H9 (cell line): ENCODE results near the gene SH3RF3. TPM values are rescaled to one million over a fixed set of nuclear protein-coding genes. Genes with fewer than 3 reads are reported as not detected.
A peak's percentile ranks its signal among the peaks of the same experiment; 100 is the strongest.

Experiments
- DNase-seq: peaks from one replicate; pipeline ENCODE4 v3.0.0-alpha.2; 2017
- H2AFZ ChIP-seq: one replicate; pipeline ENCODE4 v1.6.1; 2013; ENCODE audit warnings: mild to moderate bottlenecking, low read length, control low read depth, moderate library complexity
- H2AK5ac ChIP-seq: 2 replicates; pipeline ENCODE4 v1.6.1; 2013; ENCODE audit warnings: low read length, control low read depth, mixed read lengths; ENCODE audit not compliant: insufficient read length
- H2BK120ac ChIP-seq: one replicate; pipeline ENCODE4 v1.6.1; 2013; ENCODE audit warnings: low read depth, mild to moderate bottlenecking, low read length, control low read depth, inconsistent platforms; ENCODE audit not compliant: poor library complexity, severe bottlenecking
- H2BK12ac ChIP-seq: 2 replicates; pipeline ENCODE4 v1.6.1; 2013; ENCODE audit warnings: low read length, control low read depth, mixed read lengths, low read depth; ENCODE audit not compliant: insufficient read length
- H2BK15ac ChIP-seq: 2 replicates; pipeline ENCODE4 v1.6.1; 2013; ENCODE audit warnings: low read depth, low read length, control low read depth
- H2BK20ac ChIP-seq: one replicate; pipeline ENCODE4 v1.6.1; 2013; ENCODE audit warnings: low read depth, mild to moderate bottlenecking, low read length, control low read depth, inconsistent platforms; ENCODE audit not compliant: poor library complexity, severe bottlenecking
- H2BK5ac ChIP-seq: 2 replicates; pipeline ENCODE4 v1.6.1; 2013; ENCODE audit warnings: low read length, control low read depth, mixed read lengths; ENCODE audit not compliant: insufficient read length
- H3K14ac ChIP-seq: 2 replicates; pipeline ENCODE4 v1.6.1; 2013; ENCODE audit warnings: low read length, control low read depth; ENCODE audit not compliant: insufficient read depth
- H3K18ac ChIP-seq: 2 replicates; pipeline ENCODE4 v1.6.1; 2013; ENCODE audit warnings: low read depth, mild to moderate bottlenecking, mixed read lengths, low read length, control low read depth; ENCODE audit not compliant: insufficient read length
- H3K23ac ChIP-seq: 2 replicates; pipeline ENCODE4 v1.6.1; 2013; ENCODE audit warnings: low read length, control low read depth, mixed read lengths, low read depth; ENCODE audit not compliant: insufficient read length
- H3K23me2 ChIP-seq: 2 replicates; pipeline ENCODE4 v1.6.1; 2013; ENCODE audit warnings: low read depth, mild to moderate bottlenecking, mixed read lengths, low read length, control low read depth; ENCODE audit not compliant: insufficient read length, poor library complexity, severe bottlenecking
- H3K27ac ChIP-seq: 2 replicates; pipeline ENCODE4 v1.5.1; 2013; ENCODE audit warnings: low read length, control low read depth, mixed read lengths, low read depth; ENCODE audit not compliant: insufficient read length
- H3K27me3 ChIP-seq: 2 replicates; pipeline ENCODE4 v1.6.1; 2013; ENCODE audit warnings: low read length, control low read depth, inconsistent platforms; ENCODE audit not compliant: insufficient read depth
- H3K4ac ChIP-seq: 2 replicates; pipeline ENCODE4 v1.6.1; 2013; ENCODE audit warnings: low read depth, mild to moderate bottlenecking, control low read depth, inconsistent platforms, low read length, moderate library complexity
- H3K4me1 ChIP-seq: 2 replicates; pipeline ENCODE4 v1.6.1; 2013; ENCODE audit warnings: low read length, control low read depth, inconsistent platforms; ENCODE audit not compliant: insufficient read depth
- H3K4me2 ChIP-seq: 2 replicates; pipeline ENCODE4 v1.6.1; 2013; ENCODE audit warnings: low read length, control low read depth, mixed read lengths; ENCODE audit not compliant: insufficient read length, insufficient read depth
- H3K56ac ChIP-seq: 2 replicates; pipeline ENCODE4 v1.6.1; 2013; ENCODE audit warnings: low read depth, mild to moderate bottlenecking, mixed read lengths, low read length, control low read depth; ENCODE audit not compliant: insufficient read length
- H3K79me1 ChIP-seq: 2 replicates; pipeline ENCODE4 v1.6.1; 2013; ENCODE audit warnings: low read depth, mild to moderate bottlenecking, moderate library complexity, low read length, control low read depth, inconsistent platforms; ENCODE audit not compliant: insufficient read depth, poor library complexity, severe bottlenecking
- H3K79me2 ChIP-seq: 2 replicates; pipeline ENCODE4 v1.6.1; 2013; ENCODE audit warnings: low read length, control low read depth, inconsistent platforms; ENCODE audit not compliant: insufficient read depth
- H3K9ac ChIP-seq: 2 replicates; pipeline ENCODE4 v1.6.1; 2013; ENCODE audit warnings: low read length, control low read depth, mixed read lengths; ENCODE audit not compliant: insufficient read length; ENCODE audit errors: extremely low read depth
- H3K9me3 ChIP-seq: one replicate; pipeline ENCODE4 v1.6.1; 2013; ENCODE audit warnings: low read depth, low read length, inconsistent platforms; ENCODE audit not compliant: control insufficient read depth
- H3T11ph ChIP-seq: one replicate; pipeline ENCODE4 v1.6.1; 2013; ENCODE audit warnings: mild to moderate bottlenecking, low read length, control low read depth, inconsistent platforms
- H4K20me1 ChIP-seq: one replicate; pipeline ENCODE4 v1.6.1; 2013; ENCODE audit not compliant: control insufficient read depth, insufficient read length, insufficient read depth
- H4K5ac ChIP-seq: 2 replicates; pipeline ENCODE4 v1.6.1; 2013; ENCODE audit warnings: low read depth, mild to moderate bottlenecking, mixed read lengths, low read length, control low read depth; ENCODE audit not compliant: insufficient read length
- H4K8ac ChIP-seq: replicated peaks from 2 replicates; pipeline ENCODE4 v1.6.1; 2013; ENCODE audit warnings: low read length, control low read depth, mixed read lengths, low read depth; ENCODE audit not compliant: insufficient read length
- H4K91ac ChIP-seq: 2 replicates; pipeline ENCODE4 v1.6.1; 2013; ENCODE audit warnings: low read depth, mild to moderate bottlenecking, moderate library complexity, mixed read lengths, low read length, control low read depth; ENCODE audit not compliant: insufficient read length
- H3K27ac Mint-ChIP-seq, 3 experiments: 2 replicates in 2 of 3; 3 replicates in 1 of 3; pipeline ENCODE4 v1.8.0; 2020 to 2021; ENCODE audit warnings: mixed read lengths in 3 of 3, mild to moderate bottlenecking in 1 of 3, moderate library complexity in 1 of 3
- H3K27me3 Mint-ChIP-seq: 2 replicates; pipeline ENCODE4 v1.8.0; 2021; ENCODE audit warnings: low read depth, mild to moderate bottlenecking, moderate library complexity, mixed read lengths
- H3K36me3 Mint-ChIP-seq, 3 experiments: 2 replicates in 2 of 3; 3 replicates in 1 of 3; pipeline ENCODE4 v1.8.0; 2020 to 2021; ENCODE audit warnings: low read depth in 3 of 3, mixed read lengths in 3 of 3; ENCODE audit not compliant: insufficient read depth in 1 of 3
- H3K4me1 Mint-ChIP-seq, 2 experiments: 2 replicates each; pipeline ENCODE4 v1.8.0; 2020; ENCODE audit warnings: mixed read lengths in 2 of 2
- H3K4me3 Mint-ChIP-seq, 2 experiments: 2 replicates in 1 of 2; 3 replicates in 1 of 2; pipeline ENCODE4 v1.8.0; 2020 to 2021; ENCODE audit warnings: mild to moderate bottlenecking in 2 of 2, mixed read lengths in 2 of 2, moderate library complexity in 1 of 2
- H3K9me3 Mint-ChIP-seq, 2 experiments: 2 replicates in 1 of 2; 3 replicates in 1 of 2; pipeline ENCODE4 v1.8.0; 2020; ENCODE audit warnings: mild to moderate bottlenecking in 2 of 2, mixed read lengths in 2 of 2, moderate library complexity in 1 of 2
- CTCF ChIP-seq: fragments of 200-600 bp; sonication (generic); conservative IDR thresholded peaks from 3 replicates; pipeline ENCODE4 v1.8.0; 2021; ENCODE audit warnings: antibody characterized with exemption, mild to moderate bottlenecking
- WGBS: extraction: QIAGEN DNeasy Blood & Tissue Kit; methylation state at CpG from one replicate; pipeline ENCODE4 v1.1.7; 2013; ENCODE audit warnings: missing lambda C conversion rate, low lambda C conversion rate, mixed read lengths; ENCODE audit not compliant: insufficient read length; ENCODE audit errors: extremely low coverage; 5-methylcytosine and 5-hydroxymethylcytosine counted together
- total RNA-seq: library from RNA; stranded (reverse); gene quantifications from 2 replicates; pipeline ENCODE4 v1.2.1, GENCODE V29; 2021

The SH3RF3 gene
- total RNA-seq, 1 experiment from 2014 or later: 0.46 TPM

- no peaks in the 10 kb centered on the region for H3K9me3 ChIP-seq
- no peak overlapping the region for H3K14ac ChIP-seq
- no peak overlapping the region for H3K18ac ChIP-seq
- H4K5ac ChIP-seq: no peak overlapping the region
- H4K20me1 ChIP-seq: no peaks in the 10 kb centered on the region
- no peaks in the 10 kb centered on the region for H3K79me2 ChIP-seq
- no peak overlapping the region for H2BK15ac ChIP-seq
- H2AK5ac ChIP-seq: no peak overlapping the region
- no peak overlapping the region for H4K91ac ChIP-seq
- H3K4ac ChIP-seq: no peak overlapping the region
- H3K79me1 ChIP-seq: no peaks in the 10 kb centered on the region
- no peak overlapping the region for H3K23ac ChIP-seq
- H3K27ac Mint-ChIP-seq: no peak overlapping the region
- no peak overlapping the region for H2BK120ac ChIP-seq
- H3K4me3 Mint-ChIP-seq: no peak overlapping the region
- no peak overlapping the region for H2AFZ ChIP-seq
- H3T11ph ChIP-seq: no peak overlapping the region
- no CpG with 5 or more reads among the region's 16 CpGs for WGBS
- H3K36me3 Mint-ChIP-seq: no peaks in the 10 kb centered on the region
- H3K27ac ChIP-seq: no peak overlapping the region
- no peak overlapping the region for H3K4me2 ChIP-seq
- no peak overlapping the region for H3K9ac ChIP-seq
- peak; percentile 52 for DNase-seq
- no peak overlapping the region for H3K56ac ChIP-seq
- no peak overlapping the region for H2BK12ac ChIP-seq
- peak; percentile 55 for TF ChIP-seq CTCF
- H3K4me1 Mint-ChIP-seq: peaks cover 2 to 5% of the 10 kb centered on the region in 2 experiments; a peak in 3 of 4 replicates
- H3K23me2 ChIP-seq: no peaks in the 10 kb centered on the region
- no peak overlapping the region for H4K8ac ChIP-seq
- H3K4me1 ChIP-seq: no peaks in the 10 kb centered on the region
- no peak overlapping the region for H2BK20ac ChIP-seq
- H3K9me3 Mint-ChIP-seq: no peaks in the 10 kb centered on the region
- H3K27me3 ChIP-seq: no peaks in the 10 kb centered on the region
- no peak overlapping the region for H2BK5ac ChIP-seq
- peaks cover 2% of the 10 kb centered on the region for H3K27me3 Mint-ChIP-seq
Observed at GRCh38 chr2:109222825-109223471, 93.9 kb downstream of the SH3RF3 start.
